SK-N-SH treated with all-trans-retinoic acid at 6 μM for 48 hours (cell line): Measurements from ENCODE around the gene UBR2.

ENCODE experiments used
- ATAC-seq: fragments of 200-7000 bp; cut with Tn5 transposase; 3 replicates; pipeline ENCODE4 v1.9.1; 2020; ENCODE audit warnings: mild to moderate bottlenecking, moderate library complexity
- CREB5 ChIP-seq: fragments of 250-450 bp; sonication (Bioruptor Pico); IDR thresholded peaks from 2 replicates; pipeline ENCODE4 v1.5.1; 2020; ENCODE audit warnings: low read depth, mild to moderate bottlenecking, moderate library complexity
- CSDC2 ChIP-seq: fragments of 250-450 bp; sonication (Bioruptor Pico); IDR thresholded peaks from 2 replicates; pipeline ENCODE4 v1.5.0; 2020; ENCODE audit warnings: mild to moderate bottlenecking, moderate library complexity
- CSRNP3 ChIP-seq: fragments of 250-450 bp; sonication (Bioruptor Pico); IDR thresholded peaks from 2 replicates; pipeline ENCODE4 v1.5.1; 2021; ENCODE audit warnings: mild to moderate bottlenecking, moderate library complexity
- ISL1 ChIP-seq: fragments of 250-450 bp; sonication (Bioruptor Pico); IDR thresholded peaks from 2 replicates; pipeline ENCODE4 v2.1.2; 2022; ENCODE audit warnings: mild to moderate bottlenecking, moderate library complexity
- PATZ1 ChIP-seq: fragments of 250-450 bp; sonication (Bioruptor Pico); IDR thresholded peaks from 2 replicates; pipeline ENCODE4 v1.8.0; 2020; ENCODE audit warnings: mild to moderate bottlenecking, moderate library complexity, borderline replicate concordance
- POU6F1 ChIP-seq: fragments of 250-450 bp; sonication (Bioruptor Pico); IDR thresholded peaks from 2 replicates; pipeline ENCODE4 v1.8.0; 2021; ENCODE audit warnings: low read depth, mild to moderate bottlenecking, moderate library complexity, borderline replicate concordance
- PPARA ChIP-seq: fragments of 250-450 bp; sonication (Bioruptor Pico); IDR thresholded peaks from 2 replicates; pipeline ENCODE4 v1.5.0; 2020; ENCODE audit warnings: mild to moderate bottlenecking, borderline replicate concordance
- RARB ChIP-seq: fragments of 250-450 bp; sonication (Bioruptor Pico); IDR thresholded peaks from 2 replicates; pipeline ENCODE4 v1.8.0; 2021; ENCODE audit warnings: mild to moderate bottlenecking, moderate library complexity
- SNAI2 ChIP-seq: fragments of 250-450 bp; sonication (Bioruptor Pico); IDR thresholded peaks from 2 replicates; pipeline ENCODE4 v1.5.0; 2020; ENCODE audit warnings: mild to moderate bottlenecking, moderate library complexity
- TCF4 ChIP-seq: fragments of 250-450 bp; sonication (Bioruptor Pico); IDR thresholded peaks from 2 replicates; pipeline ENCODE4 v1.8.0; 2021; ENCODE audit warnings: mild to moderate bottlenecking, moderate library complexity, borderline replicate concordance
- TOX ChIP-seq: fragments of 250-450 bp; sonication (Bioruptor Pico); IDR thresholded peaks from 2 replicates; pipeline ENCODE4 v1.8.0; 2021; ENCODE audit warnings: mild to moderate bottlenecking, moderate library complexity, borderline replicate concordance
- TSHZ2 ChIP-seq: fragments of 250-450 bp; sonication (Bioruptor Pico); IDR thresholded peaks from 2 replicates; pipeline ENCODE4 v1.5.0; 2020; ENCODE audit warnings: mild to moderate bottlenecking, moderate library complexity
- ZC3H10 ChIP-seq: fragments of 250-450 bp; sonication (Bioruptor Pico); IDR thresholded peaks from 2 replicates; pipeline ENCODE4 v1.5.1; 2021; ENCODE audit warnings: mild to moderate bottlenecking, moderate library complexity
- ZFP3 ChIP-seq: fragments of 250-450 bp; sonication (Bioruptor Pico); IDR thresholded peaks from 2 replicates; pipeline ENCODE4 v1.5.0; 2020; ENCODE audit warnings: mild to moderate bottlenecking, moderate library complexity
- ZNF70 ChIP-seq: fragments of 450-650 bp; formaldehyde crosslinking; IDR thresholded peaks from 2 replicates; pipeline ENCODE4 v1.5.0; 2020; ENCODE audit warnings: mild to moderate bottlenecking, moderate library complexity

Gene UBR2

GRCh38 chr6:42532038-42532669, 31.7 kb upstream of the UBR2 start:
- TF ChIP-seq RARB (CRISPR knock-in tag) (no peak), POU6F1 (CRISPR knock-in tag) (no peak), CSDC2 (CRISPR knock-in tag) (no peak)
- TF ChIP-seq, all 23 proteins: peak for 0
- peak; percentile 93 for ATAC-seq

GRCh38 chr6:42533794-42534193, 30.0 kb upstream of the UBR2 start:
- ATAC-seq: no peak
- TF ChIP-seq SNAI2 (CRISPR knock-in tag): no peak
- TF ChIP-seq ZFP3 (CRISPR knock-in tag): no peak
- no peak for TF ChIP-seq PPARA (CRISPR knock-in tag)
- TF ChIP-seq TCF4 (CRISPR knock-in tag): no peak
- TF ChIP-seq TSHZ2 (CRISPR knock-in tag): no peak
- TF ChIP-seq ISL1: no peak

- TF ChIP-seq TOX (CRISPR knock-in tag): no peak
- TF ChIP-seq ISL1: no peak
- TF ChIP-seq TSHZ2 (CRISPR knock-in tag): no peak
- TF ChIP-seq RARB (CRISPR knock-in tag): no peak
- TF ChIP-seq ZNF70 (CRISPR knock-in tag): no peak
- TF ChIP-seq CREB5: no peak
- no peak for TF ChIP-seq POU6F1 (CRISPR knock-in tag)
- no peak for TF ChIP-seq SNAI2 (CRISPR knock-in tag)
- no peak for TF ChIP-seq ZFP3 (CRISPR knock-in tag)
- no peak for TF ChIP-seq CSDC2 (CRISPR knock-in tag)
- TF ChIP-seq PATZ1 (CRISPR knock-in tag): no peak
- no peak for TF ChIP-seq ZC3H10 (CRISPR knock-in tag)
- TF ChIP-seq TCF4 (CRISPR knock-in tag): no peak
- no peak for TF ChIP-seq CSRNP3
Observed at GRCh38 chr6:42537536-42537935, 26.3 kb upstream of the UBR2 start.

More at GRCh38 chr6:42537536-42537935, 26.3 kb upstream of the UBR2 start:
- ATAC-seq: no peak
